Sigmoid colon (tissue), 7 donors: Measurements from ENCODE around the gene ADAMTS10. TPM values are rescaled to one million over a fixed set of nuclear protein-coding genes. Genes with fewer than 3 reads are reported as not detected.
A peak's percentile ranks its signal among the peaks of the same experiment; 100 is the strongest.

Source experiments
- DNase-seq: peaks from one replicate; pipeline ENCODE4 v3.0.0-alpha.2; 2019
- H3K27ac ChIP-seq, 4 donors: fragments of 200-600 bp; sonication (generic); one replicate each; pipeline ENCODE4 v1.5.1; 2016 to 2019; ENCODE audit warnings: mild to moderate bottlenecking in 1 of 4
- H3K27me3 ChIP-seq, 3 donors: fragments of 200-600 bp; sonication (generic); one replicate each; pipeline ENCODE4 v1.5.1; 2019; ENCODE audit warnings: mild to moderate bottlenecking in 1 of 3
- H3K36me3 ChIP-seq, 4 donors: fragments of 200-600 bp; sonication (generic); one replicate each; pipeline ENCODE4 v1.5.1; 2016 to 2019
- H3K4me1 ChIP-seq, 4 donors: fragments of 200-600 bp; sonication (generic); one replicate each; pipeline ENCODE4 v1.5.1; 2017 to 2019
- H3K4me3 ChIP-seq, 4 donors: fragments of 200-600 bp; sonication (generic); one replicate each; pipeline ENCODE4 v1.5.1; 2017 to 2019; ENCODE audit warnings: mild to moderate bottlenecking in 2 of 4, moderate library complexity in 1 of 4
- H3K9me3 ChIP-seq, 4 donors: fragments of 200-600 bp in 3 of 4; sonication (generic) in 3 of 4; one replicate each; pipeline versions ENCODE4 v1.5.1 to v1.6.1; 2013 to 2019
- CTCF ChIP-seq, 4 experiments: fragments of 450-650 bp in 3 of 4; fragments of 200-600 bp in 1 of 4; IDR thresholded peaks; one replicate each; pipeline ENCODE4 v1.5.1; 2016 to 2019; ENCODE audit warnings: antibody characterized with exemption in 4 of 4, mild to moderate bottlenecking in 3 of 4, moderate library complexity in 2 of 4
- EP300 ChIP-seq, 4 donors: sonication (generic); formaldehyde crosslinking; IDR thresholded peaks; one replicate each; pipeline ENCODE4 v1.6.1; 2017; ENCODE audit warnings: antibody characterized with exemption in 4 of 4
- POLR2A ChIP-seq, 2 donors: fragments of 450-650 bp; IDR thresholded peaks; one replicate each; pipeline ENCODE4 v1.6.1; 2016; ENCODE audit warnings: antibody characterized with exemption in 2 of 2, mild to moderate bottlenecking in 2 of 2, moderate library complexity in 2 of 2
- POLR2AphosphoS5 ChIP-seq, 4 donors: sonication (generic); formaldehyde crosslinking; IDR thresholded peaks; one replicate each; pipeline ENCODE4 v1.6.1; 2017; ENCODE audit warnings: antibody characterized with exemption in 4 of 4
- WGBS, 2 donors: extraction: QIAGEN DNeasy Blood & Tissue Kit; methylation state at CpG; one replicate each; pipeline ENCODE4 v1.1.7; 2013; 5-methylcytosine and 5-hydroxymethylcytosine counted together
- intact Hi-C: fragments of 100-400 bp; cut with DNase I; formaldehyde crosslinking; loops from one replicate; pipeline ENCODE4 v1.15.1; 2023
- polyA plus RNA-seq, 3 donors: library from polyadenylated mRNA; stranded (reverse); fragments of 200-250 nt; gene quantifications; one replicate each; pipeline ENCODE4 v1.2.3, GENCODE V29; 2013
- total RNA-seq, 4 donors: library from RNA; depleted of rRNA; stranded (reverse); fragments of >200 nt; gene quantifications; one replicate each; pipeline ENCODE4 v1.1.0, GENCODE V29; 2016
- donor health status: healthy with polysubstance abuse.
- donor health status: Bipolar disorder and iron deficiency.
- donor health status: healthy.

ADAMTS10 gene
- total and polyA plus RNA-seq, 7 donors, result 1.2 to 90.6 (median 21.1) TPM; not detected in 1

- intact Hi-C loops, result loop anchor here (2.0 kb wide), 1 partner anchor 17 kb away; no protein-coding TSS in a partner anchor
- H3K4me1 ChIP-seq, result peaks cover 0 to 33% (median 24%) of the 10 kb centered on the region in 4 donors
- peaks cover 6 to 9% (median 7%) of the 10 kb centered on the region in 4 donors for H3K36me3 ChIP-seq
- peak overlapping the region; percentile 79 to 82 (median 80) for H3K27ac ChIP-seq
- no peaks in the 10 kb centered on the region for H3K27me3 ChIP-seq
- peaks cover 0 to 2% (median 0%) of the 10 kb centered on the region in 4 donors for H3K9me3 ChIP-seq
- H3K4me3 ChIP-seq, result peak overlapping the region; percentile 56 to 80 (median 64)
- 3 to 5% methylated on average over 47 of the region's 47 CpGs for WGBS, 2 donors
- TF ChIP-seq CTCF (IDR thresholded peaks at IDR 0.05), result peak in 2 of 4 experiments; percentile 24 to 38
- TF ChIP-seq EP300 (IDR thresholded peaks at IDR 0.05), result no peak
- peak in 3 of 4 donors; percentile 37 to 65 (median 37) for TF ChIP-seq POLR2AphosphoS5 (IDR thresholded peaks at IDR 0.05)
- TF ChIP-seq POLR2A (IDR thresholded peaks at IDR 0.05), result no peak
- peak; percentile 84 for DNase-seq
Observed at GRCh38 chr19:8609279-8610040, 1.1 kb downstream of the ADAMTS10 start.

GRCh38 chr19:8608941-8609278, 1.6 kb downstream of the ADAMTS10 start:
- H3K36me3 ChIP-seq, result peaks cover 6 to 10% (median 7%) of the 10 kb centered on the region in 4 donors
- intact Hi-C loops, result loop anchor here (2.0 kb wide), 1 partner anchor 16 kb away; no protein-coding TSS in a partner anchor
- H3K27ac ChIP-seq, result peak overlapping the region; percentile 79 to 82 (median 80)
- no peak for DNase-seq
- TF ChIP-seq CTCF (IDR thresholded peaks at IDR 0.05) (no peak), EP300 (IDR thresholded peaks at IDR 0.05) (no peak)
- no peaks in the 10 kb centered on the region for H3K27me3 ChIP-seq
- peaks cover 0 to 33% (median 24%) of the 10 kb centered on the region in 4 donors for H3K4me1 ChIP-seq
- 51 to 52% methylated on average over 5 of the region's 5 CpGs for WGBS, 2 donors
- H3K4me3 ChIP-seq, result peak overlapping the region; percentile 56 to 80 (median 64)
- peaks cover 0 to 2% (median 0%) of the 10 kb centered on the region in 4 donors for H3K9me3 ChIP-seq

GRCh38 chr19:8607386-8607785, 3.1 kb downstream of the ADAMTS10 start:
- Histone ChIP-seq H3K4me1 (peaks cover 0 to 33% (median 24%) of the 10 kb centered on the region in 4 donors), H3K4me3 (no peak overlapping the region), H3K27ac (peak overlapping the region in 1 of 4 donors; percentile 80), H3K9me3 (peaks cover 0 to 2% (median 0%) of the 10 kb centered on the region in 4 donors), H3K36me3 (peaks cover 6 to 23% (median 7%) of the 10 kb centered on the region in 4 donors), H3K27me3 (no peaks in the 10 kb centered on the region)
- TF ChIP-seq POLR2A (IDR thresholded peaks at IDR 0.05), result no peak
- TF ChIP-seq POLR2AphosphoS5 (IDR thresholded peaks at IDR 0.05), result no peak
- TF ChIP-seq CTCF (IDR thresholded peaks at IDR 0.05), result no peak
- TF ChIP-seq EP300 (IDR thresholded peaks at IDR 0.05), result no peak
- no peak for DNase-seq
- WGBS, 2 donors, result 80 to 85% methylated on average over 4 of the region's 4 CpGs
- intact Hi-C loops, result no loop called here

GRCh38 chr19:8605514-8605913, 5.0 kb downstream of the ADAMTS10 start:
- Histone ChIP-seq H3K27me3 (no peaks in the 10 kb centered on the region), H3K4me1 (peaks cover 0 to 23% (median 16%) of the 10 kb centered on the region in 4 donors), H3K36me3 (peaks cover 6 to 41% (median 13%) of the 10 kb centered on the region in 4 donors), H3K9me3 (peaks cover 0 to 2% (median 0%) of the 10 kb centered on the region in 4 donors), H3K4me3 (no peak overlapping the region), H3K27ac (no peak overlapping the region)
- intact Hi-C loops, result no loop called here
- no peak for DNase-seq
- WGBS, 2 donors, result 95 to 96% methylated on average over 17 of the region's 17 CpGs
- no peak for TF ChIP-seq EP300 (IDR thresholded peaks at IDR 0.05)
- no peak for TF ChIP-seq POLR2AphosphoS5 (IDR thresholded peaks at IDR 0.05)
- no peak for TF ChIP-seq CTCF (IDR thresholded peaks at IDR 0.05)
